GM12892 (cell line): ENCODE measurements around the gene PEG3.

Experiments used
- POLR2A ChIP-seq: IDR thresholded peaks from 2 replicates; pipeline ENCODE4 v1.6.1; 2011; ENCODE audit warnings: low read depth, low read length, control low read depth
- TAF1 ChIP-seq: IDR thresholded peaks from 2 replicates; pipeline ENCODE4 v1.6.1; 2011; ENCODE audit warnings: low read depth, mild to moderate bottlenecking, control low read depth, low read length, borderline replicate concordance

GRCh38 chr19:56823956-56824355 is 16.6 kb downstream of the PEG3 start:
- TF ChIP-seq POLR2A (no peak), TAF1 (no peak)
